Effector memory CD8-positive, alpha-beta T cell (primary cell): ENCODE results near the gene CLIC1.
A peak's percentile ranks its signal among the peaks of the same experiment; 100 is the strongest.
"Not testable (repeated sequence)": the region's sequence is repeated elsewhere in the genome, so short reads cannot be mapped to it uniquely, and the experiment has no call there.

Source experiments
- ATAC-seq: fragments of 150-1000 bp; cut with Tn5 transposase; replicated peaks from 2 replicates; pipeline ENCODE4 v1.10.0; 2021; ENCODE audit warnings: mild to moderate bottlenecking, moderate library complexity
- DNase-seq, 3 experiments: peaks; one replicate each; pipeline ENCODE4 v3.0.0; 2021
- H3K27ac Mint-ChIP-seq, 2 donors: one replicate each; pipeline ENCODE4 v1.8.0; 2022; ENCODE audit warnings: mild to moderate bottlenecking in 2 of 2, mixed read lengths in 2 of 2, moderate library complexity in 2 of 2
- H3K27me3 Mint-ChIP-seq, 2 donors: one replicate each; pipeline ENCODE4 v1.8.0; 2022; ENCODE audit warnings: mixed read lengths in 2 of 2
- H3K36me3 Mint-ChIP-seq: one replicate; pipeline ENCODE4 v1.8.0; 2022; ENCODE audit warnings: mild to moderate bottlenecking, moderate library complexity, mixed read lengths; ENCODE audit not compliant: insufficient read depth
- H3K4me1 Mint-ChIP-seq, 2 donors: one replicate each; pipeline ENCODE4 v1.8.0; 2022; ENCODE audit warnings: low read depth in 2 of 2, mixed read lengths in 2 of 2
- H3K4me3 Mint-ChIP-seq, 2 donors: one replicate each; pipeline ENCODE4 v1.8.0; 2022; ENCODE audit warnings: mild to moderate bottlenecking in 2 of 2, mixed read lengths in 2 of 2, moderate library complexity in 2 of 2
- H3K9me3 Mint-ChIP-seq, 2 donors: one replicate each; pipeline ENCODE4 v1.8.0; 2022; ENCODE audit warnings: mixed read lengths in 2 of 2

The CLIC1 gene

GRCh38 chr6:31717499-31718222 is 18.7 kb downstream of the CLIC1 start:
- Mint-ChIP-seq H3K27me3 (peaks cover 0 to under 1% of the 10 kb centered on the region in 2 donors), H3K4me1 (peaks cover 0 to 2% of the 10 kb centered on the region in 2 donors), H3K27ac (no peak overlapping the region), H3K9me3 (no peaks in the 10 kb centered on the region), H3K36me3 (peaks cover 3% of the 10 kb centered on the region), H3K4me3 (no peak overlapping the region)
- no peak for ATAC-seq
- DNase-seq = no peak

- H3K27ac Mint-ChIP-seq = peak within 1 kb of the TSS in 1 of 2 donors; percentile 16
- H3K27me3 Mint-ChIP-seq = peaks cover 0 to 7% of the 10 kb centered on the region in 2 donors
- DNase-seq (no peak), ATAC-seq (no peak)
- H3K9me3 Mint-ChIP-seq = no peaks in the 10 kb centered on the region
- H3K36me3 Mint-ChIP-seq = no peaks in the 10 kb centered on the region
- H3K4me1 Mint-ChIP-seq = peaks cover 14 to 15% of the 10 kb centered on the region in 2 donors
- no peak within 1 kb of the TSS for H3K4me3 Mint-ChIP-seq
Measured at GRCh38 chr6:31715022-31715958, 21.0 kb downstream of the CLIC1 start, which contains the start of gene LY6G6D. Gene LY6G6D, plus strand, starts transcription at chr6:31715348. Its CDS starts 8 bp downstream, at chr6:31715356.

- H3K27me3 Mint-ChIP-seq = peaks cover 0 to 7% of the 10 kb centered on the region in 2 donors
- H3K27ac Mint-ChIP-seq = peak overlapping the region in 1 of 2 donors; percentile 16
- ATAC-seq (no peak), DNase-seq (no peak)
- H3K4me1 Mint-ChIP-seq = peaks cover 14 to 15% of the 10 kb centered on the region in 2 donors
- H3K4me3 Mint-ChIP-seq = no peak overlapping the region
- H3K36me3 Mint-ChIP-seq = no peaks in the 10 kb centered on the region
- no peaks in the 10 kb centered on the region for H3K9me3 Mint-ChIP-seq
Measured at GRCh38 chr6:31713991-31714684, 22.2 kb downstream of the CLIC1 start.

DNA sequence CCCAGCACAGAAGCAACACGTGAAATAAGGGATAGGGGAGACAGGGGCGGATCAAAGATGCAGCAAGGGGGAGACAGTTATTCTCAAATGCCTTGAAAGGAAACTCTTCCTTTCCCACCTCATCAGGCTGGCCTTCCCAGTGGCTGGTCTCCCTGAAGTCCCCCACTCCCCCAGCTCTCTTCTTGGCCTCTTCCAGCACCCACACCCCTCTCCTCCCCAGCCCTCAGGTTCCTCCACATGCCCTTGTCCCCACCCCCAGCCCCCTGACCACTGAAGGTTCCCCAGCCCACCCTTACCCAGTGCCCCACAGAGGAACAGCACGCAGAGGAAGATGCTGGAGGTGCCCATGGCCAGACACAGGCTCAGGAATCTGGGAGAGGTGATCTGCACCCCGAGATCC is 22.9 kb downstream of the CLIC1 start:
- DNase-seq = no peak
- no peaks in the 10 kb centered on the region for H3K9me3 Mint-ChIP-seq
- no peak for ATAC-seq
- H3K27ac Mint-ChIP-seq = peak overlapping the region in 1 of 2 donors; percentile 41
- H3K36me3 Mint-ChIP-seq = no peaks in the 10 kb centered on the region
- H3K4me3 Mint-ChIP-seq = no peak overlapping the region
- peaks cover 0 to 7% of the 10 kb centered on the region in 2 donors for H3K27me3 Mint-ChIP-seq
- peaks cover 13 to 14% of the 10 kb centered on the region in 2 donors for H3K4me1 Mint-ChIP-seq

- ATAC-seq (peak; percentile 54), DNase-seq (no peak)
- no peaks in the 10 kb centered on the region for H3K9me3 Mint-ChIP-seq
- H3K36me3 Mint-ChIP-seq = no peaks in the 10 kb centered on the region
- H3K4me1 Mint-ChIP-seq = peaks cover 13 to 14% of the 10 kb centered on the region in 2 donors
- H3K4me3 Mint-ChIP-seq = no peak overlapping the region
- peak overlapping the region; percentile 71 to 78 for H3K27ac Mint-ChIP-seq
- peaks cover 0 to 7% of the 10 kb centered on the region in 2 donors for H3K27me3 Mint-ChIP-seq
Measured at GRCh38 chr6:31712296-31712695, 24.0 kb downstream of the CLIC1 start.

DNA sequence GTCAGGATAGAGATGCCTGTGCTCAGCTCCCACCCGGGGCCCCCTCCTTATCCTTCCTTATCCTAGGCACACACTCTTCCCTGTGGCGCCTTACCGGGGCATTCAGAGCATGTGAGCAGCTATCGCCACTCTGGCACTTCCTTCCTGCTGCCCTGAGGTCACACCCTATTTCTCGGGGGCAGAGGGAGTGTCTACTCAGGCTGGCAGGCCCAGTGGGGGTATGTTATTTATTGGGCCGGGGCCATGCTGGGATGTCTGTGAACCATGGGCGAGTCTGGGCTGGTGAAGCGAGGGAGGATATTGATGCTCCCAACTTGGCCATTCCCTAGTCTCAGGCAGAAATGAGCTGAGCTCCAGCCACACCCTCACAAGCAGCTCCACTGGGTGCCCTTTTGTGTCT is 25.1 kb downstream of the CLIC1 start:
- Mint-ChIP-seq H3K36me3 (no peaks in the 10 kb centered on the region), H3K4me1 (peaks cover 13 to 14% of the 10 kb centered on the region in 2 donors), H3K9me3 (no peaks in the 10 kb centered on the region), H3K27me3 (peaks cover 0 to 7% of the 10 kb centered on the region in 2 donors), H3K4me3 (peak overlapping the region in 1 of 2 donors; percentile 9), H3K27ac (peak overlapping the region; percentile 11 to 52)
- DNase-seq (no peak), ATAC-seq (peak; percentile 51)

DNA sequence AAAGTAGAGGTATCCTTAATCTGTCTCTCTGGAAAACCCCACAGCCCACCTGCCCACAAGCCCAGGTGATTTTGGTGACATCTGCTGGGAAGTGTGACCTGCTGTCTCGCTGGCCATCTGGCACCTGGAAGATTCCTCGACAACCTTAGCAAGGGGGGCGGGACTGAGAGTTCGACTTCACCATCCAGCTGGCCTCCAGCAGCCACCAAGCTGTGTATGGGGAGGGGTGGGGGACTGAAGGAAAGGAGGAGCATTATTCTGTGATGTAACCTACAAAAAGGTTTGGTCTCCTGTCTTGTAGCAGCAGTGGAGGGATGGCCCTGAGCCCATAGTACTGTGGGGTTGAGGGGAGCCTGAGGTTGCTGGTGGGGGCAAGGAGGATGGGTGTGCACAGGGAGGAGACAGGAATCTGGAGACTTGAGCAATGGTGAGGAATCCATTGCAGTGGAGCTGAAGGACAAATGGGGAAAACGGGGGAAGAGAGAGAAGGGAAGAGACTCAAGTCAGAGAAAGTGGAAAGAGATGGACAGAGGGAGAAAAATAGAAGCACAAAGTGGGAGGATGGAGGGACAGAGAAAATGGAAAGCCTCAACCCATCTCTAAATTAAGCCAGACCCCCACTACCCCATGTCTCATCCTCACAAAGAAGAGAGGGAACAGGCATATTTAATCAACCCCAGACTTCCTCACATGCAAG is 25.7 kb downstream of the CLIC1 start:
- H3K4me3 Mint-ChIP-seq = peak overlapping the region in 1 of 2 donors; percentile 9
- H3K4me1 Mint-ChIP-seq = peaks cover 13 to 14% of the 10 kb centered on the region in 2 donors
- H3K27me3 Mint-ChIP-seq = peaks cover 0 to 7% of the 10 kb centered on the region in 2 donors
- peak overlapping the region; percentile 11 to 52 for H3K27ac Mint-ChIP-seq
- no peak for DNase-seq
- H3K36me3 Mint-ChIP-seq = no peaks in the 10 kb centered on the region
- no peak for ATAC-seq
- H3K9me3 Mint-ChIP-seq = no peaks in the 10 kb centered on the region

- not testable (repeated sequence) for H3K4me3 Mint-ChIP-seq, H3K36me3 Mint-ChIP-seq, ATAC-seq, H3K27ac Mint-ChIP-seq, H3K27me3 Mint-ChIP-seq, H3K9me3 Mint-ChIP-seq, DNase-seq
- H3K4me1 Mint-ChIP-seq = peaks cover 13 to 14% of the 10 kb centered on the region in 2 donors
Measured at GRCh38 chr6:31709157-31709556, 27.2 kb downstream of the CLIC1 start.

GRCh38 chr6:31708224-31708623 is 28.1 kb downstream of the CLIC1 start:
- peaks cover 14 to 17% of the 10 kb centered on the region in 2 donors for H3K4me1 Mint-ChIP-seq
- peaks cover 0 to 7% of the 10 kb centered on the region in 2 donors for H3K27me3 Mint-ChIP-seq
- no peak for ATAC-seq
- DNase-seq = no peak
- no peak overlapping the region for H3K4me3 Mint-ChIP-seq
- H3K9me3 Mint-ChIP-seq = no peaks in the 10 kb centered on the region
- H3K36me3 Mint-ChIP-seq = no peaks in the 10 kb centered on the region
- H3K27ac Mint-ChIP-seq = no peak overlapping the region

- DNase-seq = no peak
- peaks cover 0 to 6% of the 10 kb centered on the region in 2 donors for H3K27me3 Mint-ChIP-seq
- H3K4me3 Mint-ChIP-seq = no peak overlapping the region
- H3K27ac Mint-ChIP-seq = no peak overlapping the region
- no peaks in the 10 kb centered on the region for H3K36me3 Mint-ChIP-seq
- no peak for ATAC-seq
- no peaks in the 10 kb centered on the region for H3K9me3 Mint-ChIP-seq
- peaks cover 15 to 18% of the 10 kb centered on the region in 2 donors for H3K4me1 Mint-ChIP-seq
Measured at GRCh38 chr6:31707701-31708100, 28.6 kb downstream of the CLIC1 start.

- Mint-ChIP-seq H3K27me3 (no peaks in the 10 kb centered on the region), H3K4me1 (peaks cover 20 to 24% of the 10 kb centered on the region in 2 donors), H3K4me3 (no peak within 1 kb of the TSS), H3K36me3 (peaks cover 7% of the 10 kb centered on the region), H3K9me3 (no peaks in the 10 kb centered on the region), H3K27ac (no peak within 1 kb of the TSS)
- DNase-seq (no peak), ATAC-seq (no peak)
Measured at GRCh38 chr6:31706599-31706998, 29.7 kb downstream of the CLIC1 start, which contains the start of gene LY6G6F. Gene LY6G6F, plus strand, starts transcription at chr6:31706866. Its CDS starts 41 bp downstream, at chr6:31706907.

GRCh38 chr6:31705931-31706330 is 30.4 kb downstream of the CLIC1 start:
- DNase-seq (no peak), ATAC-seq (no peak)
- Mint-ChIP-seq H3K4me3 (no peak overlapping the region), H3K36me3 (peaks cover 10% of the 10 kb centered on the region), H3K27me3 (no peaks in the 10 kb centered on the region), H3K9me3 (no peaks in the 10 kb centered on the region), H3K4me1 (peaks cover 23 to 25% of the 10 kb centered on the region in 2 donors), H3K27ac (no peak overlapping the region)
